GM21447 (cell line): Measurements from ENCODE around the gene GOLGA8A.
"Not testable (repeated sequence)": the region's sequence is repeated elsewhere in the genome, so short reads cannot be mapped to it uniquely, and the experiment has no call there.

Experiments used
- ATAC-seq: cut with Tn5 transposase; IDR thresholded peaks from one replicate; pipeline ENCODE4 v1.9.1; 2021; ENCODE audit not compliant: unreplicated experiment

GOLGA8A gene

GRCh38 chr15:34437687-34438086 lies at the start of gene GOLGA8A:
Gene GOLGA8A, minus strand, starts transcription at chr15:34437808. Its CDS starts 48,117 bp downstream, at chr15:34389691.
- ATAC-seq = peak; percentile 57

- no peak for ATAC-seq
Observed at GRCh38 chr15:34483644-34484043, 46.0 kb upstream of the GOLGA8A start.

- ATAC-seq = no peak
Observed at GRCh38 chr15:34481370-34481769, 43.8 kb upstream of the GOLGA8A start.

- ATAC-seq = no peak
Observed at GRCh38 chr15:34473840-34474239, 36.2 kb upstream of the GOLGA8A start.

GRCh38 chr15:34472947-34473346 lies 35.3 kb upstream of the GOLGA8A start:
- no peak for ATAC-seq

- ATAC-seq = no peak
Observed at GRCh38 chr15:34470892-34471291, 33.3 kb upstream of the GOLGA8A start.

GRCh38 chr15:34470091-34470490 lies 32.5 kb upstream of the GOLGA8A start:
- ATAC-seq = no peak

GRCh38 chr15:34461730-34462129 lies 24.1 kb upstream of the GOLGA8A start:
- ATAC-seq = no peak

- ATAC-seq = no peak
Observed at GRCh38 chr15:34460451-34460850, 22.8 kb upstream of the GOLGA8A start.

GRCh38 chr15:34456658-34457057 lies 19.1 kb upstream of the GOLGA8A start:
- ATAC-seq = no peak

GRCh38 chr15:34442891-34443290 lies 5.3 kb upstream of the GOLGA8A start:
- no peak for ATAC-seq

GRCh38 chr15:34439878-34440277 lies 2.3 kb upstream of the GOLGA8A start:
- ATAC-seq = no peak

- ATAC-seq = no peak
Observed at GRCh38 chr15:34436956-34437442, 609 bp downstream of the GOLGA8A start.

- no peak for ATAC-seq
Observed at GRCh38 chr15:34436126-34436955, 1.3 kb downstream of the GOLGA8A start.

GRCh38 chr15:34435658-34436057 lies 1.9 kb downstream of the GOLGA8A start:
- no peak for ATAC-seq

GRCh38 chr15:34434627-34435305 lies 2.8 kb downstream of the GOLGA8A start:
- no peak for ATAC-seq

- ATAC-seq = not testable (repeated sequence)
Observed at GRCh38 chr15:34433956-34434626, 3.5 kb downstream of the GOLGA8A start.

- ATAC-seq = not testable (repeated sequence)
Observed at GRCh38 chr15:34430642-34431041, 7.0 kb downstream of the GOLGA8A start.

GRCh38 chr15:34423425-34424090 lies 14.1 kb downstream of the GOLGA8A start:
- not testable (repeated sequence) for ATAC-seq

GRCh38 chr15:34420953-34421352 lies 16.7 kb downstream of the GOLGA8A start:
- not testable (repeated sequence) for ATAC-seq

- ATAC-seq = not testable (repeated sequence)
Observed at GRCh38 chr15:34418435-34418834, 19.2 kb downstream of the GOLGA8A start.
